GM21360 (cell line): ENCODE measurements around the gene ZDHHC9.

Source experiments
- ATAC-seq: cut with Tn5 transposase; IDR thresholded peaks from one replicate; pipeline ENCODE4 v1.9.1; 2021; ENCODE audit warnings: mild to moderate bottlenecking, moderate library complexity; ENCODE audit not compliant: unreplicated experiment

ZDHHC9 gene

DNA sequence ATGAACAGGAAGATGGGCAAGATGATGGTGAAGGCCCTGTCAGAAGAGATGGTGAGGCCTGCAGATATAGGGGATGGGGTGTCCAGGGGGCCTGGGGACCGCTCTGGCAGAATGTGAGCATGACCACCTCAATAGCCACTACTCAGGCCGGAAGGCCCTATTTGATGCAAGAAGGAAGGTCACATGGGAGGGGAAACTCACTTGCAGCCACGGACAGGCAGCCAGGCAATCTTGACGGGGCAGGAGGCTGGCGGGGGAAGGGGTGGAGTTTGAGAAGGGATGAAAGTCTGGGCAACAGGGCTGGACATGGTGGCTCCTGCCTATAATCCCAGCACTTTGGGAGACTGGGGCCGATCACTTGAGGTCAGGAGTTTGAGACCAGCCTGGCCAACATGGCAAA, 55.2 kb downstream of the ZDHHC9 start:
- ATAC-seq = no peak

DNA sequence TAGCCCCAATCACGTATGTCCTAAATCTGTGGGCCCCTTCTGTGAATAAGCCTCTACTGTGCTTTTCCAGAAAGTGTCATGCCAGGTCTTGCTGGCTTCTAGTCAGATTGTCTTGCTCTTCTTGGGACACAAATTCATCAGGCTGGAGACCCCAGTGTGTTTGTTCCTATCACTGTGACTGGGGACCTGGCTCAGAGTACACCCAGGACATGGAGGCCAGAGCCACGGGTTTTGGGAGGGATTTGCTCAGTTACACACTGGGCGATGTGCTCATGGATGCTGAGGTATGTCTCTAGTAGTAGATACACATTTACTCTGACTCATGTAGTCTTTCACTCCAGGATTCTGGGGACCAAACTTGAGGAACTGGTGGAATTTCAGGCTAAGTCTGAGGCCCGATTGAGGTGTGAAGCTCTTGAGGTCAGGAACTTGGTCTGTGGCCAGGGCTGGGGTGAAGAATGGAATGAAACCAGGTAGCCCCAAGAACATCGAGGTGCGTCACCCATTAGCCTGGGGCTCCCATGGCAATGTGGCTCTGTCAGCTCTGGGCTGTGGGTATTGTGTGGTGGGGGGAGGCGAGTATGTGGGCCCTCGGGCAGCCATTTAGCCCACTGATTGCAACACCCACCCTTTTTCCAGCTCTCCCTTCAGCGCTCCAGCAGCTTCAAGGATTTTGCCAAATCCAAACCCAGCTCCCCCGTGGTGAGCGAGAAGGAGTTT, 56.2 kb downstream of the ZDHHC9 start:
- no peak for ATAC-seq

GRCh38 chrX:129786210-129786651, 57.5 kb downstream of the ZDHHC9 start:
- peak; percentile 86 for ATAC-seq

- no peak for ATAC-seq
These were observed 58.3 kb downstream of the ZDHHC9 start for GRCh38 chrX:129785160-129785947.

DNA sequence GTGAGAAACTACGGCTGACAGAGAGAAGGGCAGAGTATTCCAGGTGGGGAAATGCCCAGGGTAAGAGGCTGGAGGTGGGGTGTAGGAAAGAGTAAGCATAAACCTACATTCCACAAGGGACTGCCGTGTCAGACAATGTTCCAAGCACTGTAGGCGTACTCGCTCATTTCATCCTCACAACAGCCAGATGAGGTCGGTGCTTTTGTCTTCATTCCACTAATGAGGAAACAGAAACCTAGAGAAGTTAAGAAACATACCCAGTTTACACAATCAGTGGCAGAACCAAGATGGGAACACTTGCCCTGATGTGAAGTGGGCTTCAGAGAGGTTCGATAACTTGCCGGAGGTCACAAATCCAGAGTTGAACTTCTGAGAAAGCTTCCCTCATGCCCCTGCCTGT, 59.3 kb downstream of the ZDHHC9 start:
- ATAC-seq = no peak

GRCh38 chrX:129783291-129783713, 60.4 kb downstream of the ZDHHC9 start:
- no peak for ATAC-seq

DNA sequence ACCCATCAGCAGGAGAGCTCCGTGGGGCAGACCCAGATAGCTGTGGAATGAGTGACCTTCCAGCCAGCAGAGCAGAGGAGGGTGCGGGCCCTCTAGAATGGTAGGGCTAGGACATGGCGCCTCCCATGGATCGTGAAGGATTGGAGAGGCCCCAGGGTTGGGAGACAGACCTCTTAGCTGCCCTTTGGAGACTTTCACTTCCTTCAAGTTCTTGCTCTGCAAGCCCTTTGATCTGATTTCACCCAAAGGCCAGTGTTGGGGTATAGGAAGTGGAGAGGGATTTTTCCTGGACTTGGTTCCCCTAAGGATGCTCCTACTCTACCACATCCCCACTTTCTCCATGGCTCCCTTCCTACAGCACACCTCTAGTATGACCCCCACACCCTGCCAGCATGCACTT, 61.0 kb downstream of the ZDHHC9 start:
- ATAC-seq = no peak

GRCh38 chrX:129781680-129782495, 61.8 kb downstream of the ZDHHC9 start:
- ATAC-seq = no peak

GRCh38 chrX:129781134-129781672, 62.5 kb downstream of the ZDHHC9 start:
- peak; percentile 72 for ATAC-seq

GRCh38 chrX:129780441-129781105, 63.1 kb downstream of the ZDHHC9 start:
- ATAC-seq = no peak

DNA sequence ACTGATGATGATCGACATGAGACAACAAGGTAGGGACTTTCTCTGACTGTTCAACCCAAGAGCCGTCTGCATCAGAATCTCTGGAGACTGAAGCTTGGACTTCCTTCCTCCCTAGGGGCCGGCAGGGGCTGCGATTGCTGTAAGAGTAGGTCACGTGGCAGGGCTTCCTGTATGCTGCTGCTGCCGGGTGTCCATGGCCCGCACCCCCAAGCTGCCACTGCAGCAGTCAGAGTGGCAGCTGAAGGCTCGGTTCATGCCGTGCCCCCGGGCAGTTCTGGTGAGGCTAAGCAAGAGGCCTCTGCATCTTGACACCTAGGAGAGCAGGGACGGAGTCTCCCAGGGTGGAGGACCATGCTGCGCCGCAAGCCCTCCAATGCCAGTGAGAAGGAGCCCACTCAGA, 63.9 kb downstream of the ZDHHC9 start, which contains the start of gene SASH3:
TSS of gene SASH3 (plus strand) at position 203 of the 400 bp plus-strand sequence. CDS start at position 352, 149 bp downstream.
- peak; percentile 35 for ATAC-seq

- ATAC-seq = no peak
These were observed 64.5 kb downstream of the ZDHHC9 start for GRCh38 chrX:129779086-129779672.

- ATAC-seq = no peak
These were observed 66.3 kb downstream of the ZDHHC9 start for GRCh38 chrX:129777218-129778030.

GRCh38 chrX:129773649-129774458, 69.8 kb downstream of the ZDHHC9 start:
- ATAC-seq = no peak

GRCh38 chrX:129772796-129773431, 70.8 kb downstream of the ZDHHC9 start:
- peak; percentile 79 for ATAC-seq

DNA sequence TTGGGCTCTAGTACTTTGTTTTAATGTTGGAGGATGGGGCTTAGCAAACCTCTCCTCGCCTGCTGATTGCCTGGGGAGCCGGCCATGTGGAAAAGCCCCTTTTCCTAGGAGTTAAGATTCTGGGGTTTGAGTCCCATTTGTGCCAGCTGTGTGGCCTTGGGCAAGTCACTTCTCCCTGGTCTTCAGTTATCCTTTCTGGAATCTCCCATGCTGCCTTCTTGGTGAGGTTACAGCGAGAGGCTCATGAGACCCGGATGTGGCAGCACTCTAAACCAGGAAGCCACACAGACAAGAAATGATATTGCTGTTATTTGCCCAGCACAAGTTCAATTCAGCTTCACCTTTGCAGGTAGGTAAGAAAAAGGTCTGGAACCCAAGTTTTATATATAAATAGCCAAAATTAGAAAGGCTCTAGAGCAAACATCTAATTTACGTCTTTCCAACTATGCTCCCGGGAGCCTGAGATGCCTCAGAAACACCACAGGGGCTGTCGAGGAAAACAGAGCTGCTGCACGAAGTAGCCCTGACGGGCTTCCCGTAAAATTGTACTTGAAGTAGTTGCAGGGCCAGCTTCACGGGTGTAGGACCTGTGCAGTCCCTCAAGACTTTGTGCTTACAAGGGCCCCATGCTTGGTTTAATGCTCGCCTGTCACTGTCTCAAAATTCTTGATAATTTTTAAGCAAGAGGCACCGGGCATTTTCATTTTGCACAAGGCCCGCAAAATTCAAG, 72.3 kb downstream of the ZDHHC9 start:
- ATAC-seq = no peak

- ATAC-seq = no peak
These were observed 74.1 kb downstream of the ZDHHC9 start for GRCh38 chrX:129769467-129770154.
